Duodenal mucosa (tissue), 2 donors: ENCODE measurements around the gene SURF1.

Source experiments
- H3K27ac ChIP-seq: one replicate; pipeline ENCODE4 v1.7.0; 2013; ENCODE audit warnings: low read depth, low read length
- H3K27me3 ChIP-seq, 2 donors: one replicate each; pipeline ENCODE4 v1.7.0; 2013; ENCODE audit warnings: low read length in 2 of 2, control low read depth in 1 of 2; ENCODE audit not compliant: insufficient read depth in 2 of 2, control insufficient read depth in 1 of 2
- H3K36me3 ChIP-seq, 2 donors: one replicate each; pipeline ENCODE4 v1.7.0; 2013; ENCODE audit warnings: low read length in 2 of 2, control low read depth in 1 of 2; ENCODE audit not compliant: insufficient read depth in 2 of 2, control insufficient read depth in 1 of 2
- H3K4me1 ChIP-seq, 2 donors: one replicate each; pipeline ENCODE4 v1.7.0; 2013; ENCODE audit warnings: low read length in 2 of 2, control low read depth in 1 of 2; ENCODE audit not compliant: insufficient read depth in 2 of 2, control insufficient read depth in 1 of 2
- H3K4me3 ChIP-seq, 2 donors: one replicate each; pipeline ENCODE4 v1.7.0; 2013; ENCODE audit warnings: low read length in 2 of 2, low read depth in 1 of 2
- H3K9ac ChIP-seq, 2 donors: one replicate each; pipeline ENCODE4 v1.7.0; 2013; ENCODE audit warnings: low read length in 2 of 2, low read depth in 1 of 2
- H3K9me3 ChIP-seq, 2 donors: one replicate each; pipeline ENCODE4 v1.7.0; 2013; ENCODE audit warnings: low read length in 2 of 2, control low read depth in 1 of 2; ENCODE audit not compliant: control insufficient read depth in 1 of 2

Gene SURF1

GRCh38 chr9:133307301-133307700, 49.0 kb downstream of the SURF1 start:
- no peaks in the 10 kb centered on the region for H3K27me3 ChIP-seq
- H3K27ac ChIP-seq: no peak overlapping the region
- H3K9me3 ChIP-seq: no peaks in the 10 kb centered on the region
- no peak overlapping the region for H3K9ac ChIP-seq
- H3K4me3 ChIP-seq: no peak overlapping the region
- no peaks in the 10 kb centered on the region for H3K36me3 ChIP-seq
- H3K4me1 ChIP-seq: no peaks in the 10 kb centered on the region

GRCh38 chr9:133306242-133307204, 49.8 kb downstream of the SURF1 start:
- Histone ChIP-seq H3K36me3 (no peaks in the 10 kb centered on the region), H3K9me3 (no peaks in the 10 kb centered on the region), H3K4me3 (no peak overlapping the region), H3K4me1 (no peaks in the 10 kb centered on the region), H3K27ac (no peak overlapping the region), H3K27me3 (no peaks in the 10 kb centered on the region), H3K9ac (no peak overlapping the region)

GRCh38 chr9:133305731-133306130, 50.6 kb downstream of the SURF1 start:
- H3K9ac ChIP-seq: no peak overlapping the region
- H3K9me3 ChIP-seq: no peaks in the 10 kb centered on the region
- no peak overlapping the region for H3K4me3 ChIP-seq
- no peaks in the 10 kb centered on the region for H3K36me3 ChIP-seq
- no peaks in the 10 kb centered on the region for H3K27me3 ChIP-seq
- H3K4me1 ChIP-seq: no peaks in the 10 kb centered on the region
- H3K27ac ChIP-seq: no peak overlapping the region

- H3K9me3 ChIP-seq: no peaks in the 10 kb centered on the region
- H3K4me1 ChIP-seq: no peaks in the 10 kb centered on the region
- no peak overlapping the region for H3K9ac ChIP-seq
- no peaks in the 10 kb centered on the region for H3K27me3 ChIP-seq
- H3K36me3 ChIP-seq: no peaks in the 10 kb centered on the region
- H3K27ac ChIP-seq: no peak overlapping the region
- H3K4me3 ChIP-seq: no peak overlapping the region
Measured at GRCh38 chr9:133304477-133305377, 51.6 kb downstream of the SURF1 start.

- no peak overlapping the region for H3K9ac ChIP-seq
Measured at GRCh38 chr9:133304158-133304470, 52.2 kb downstream of the SURF1 start.

GRCh38 chr9:133303266-133304157, 52.8 kb downstream of the SURF1 start:
- Histone ChIP-seq H3K27me3 (no peaks in the 10 kb centered on the region), H3K9ac (no peak overlapping the region), H3K36me3 (no peaks in the 10 kb centered on the region), H3K9me3 (no peaks in the 10 kb centered on the region), H3K4me3 (no peak overlapping the region), H3K4me1 (no peaks in the 10 kb centered on the region), H3K27ac (no peak overlapping the region)

More at GRCh38 chr9:133304158-133304470, 52.2 kb downstream of the SURF1 start:
- Histone ChIP-seq H3K27me3 (no peaks in the 10 kb centered on the region), H3K4me1 (no peaks in the 10 kb centered on the region), H3K4me3 (no peak overlapping the region), H3K36me3 (no peaks in the 10 kb centered on the region), H3K9me3 (no peaks in the 10 kb centered on the region), H3K27ac (no peak overlapping the region)
